ENCODE results near the gene SLC12A5. TPM values are rescaled to one million over a fixed set of nuclear protein-coding genes. Genes with fewer than 3 reads are reported as not detected.

The SLC12A5 gene
- total RNA-seq, 1 donor from 2014 or later: 0.77 TPM

- peaks cover under 1% of the 10 kb centered on the region for H3K27me3 ChIP-seq
- no peaks in the 10 kb centered on the region for H3K9me3 ChIP-seq (ENCODE audit: low read depth)
- no peak overlapping the region for H3K27ac Mint-ChIP-seq
- H3K9ac ChIP-seq: no peak overlapping the region
- H4K20me1 ChIP-seq (ENCODE audit: low read depth): peaks cover 76% of the 10 kb centered on the region
- peaks cover 5% of the 10 kb centered on the region for H3K27me3 Mint-ChIP-seq (ENCODE audit: insufficient read depth, low read depth)
- H2AFZ ChIP-seq (replicated peaks): no peak overlapping the region
- H3K36me3 ChIP-seq: peaks cover 13% of the 10 kb centered on the region
- H3K4me1 Mint-ChIP-seq: no peaks in the 10 kb centered on the region
- no peaks in the 10 kb centered on the region for H3K79me2 ChIP-seq (ENCODE audit: low read depth)
- H3K4me2 ChIP-seq: no peak overlapping the region
- H3K4me1 ChIP-seq: no peaks in the 10 kb centered on the region
- no peak for DNase-seq (ENCODE audit: low spot score)
- TF ChIP-seq EZH2 (IDR thresholded peaks at IDR 0.05) (no peak), EZH2phosphoT487 (IDR thresholded peaks at IDR 0.05) (no peak), CTCF (IDR thresholded peaks at IDR 0.05) (no peak)
- H3K4me3 Mint-ChIP-seq: no peak overlapping the region
- no peaks in the 10 kb centered on the region for H3K9me3 Mint-ChIP-seq
- no peak overlapping the region for H3K4me3 ChIP-seq
- no peak overlapping the region for H3K27ac ChIP-seq
- H3K36me3 Mint-ChIP-seq: peaks cover 48% of the 10 kb centered on the region
- no peaks in the 10 kb centered on the region for H3F3A ChIP-seq (ENCODE audit: low read depth)
Measured at GRCh38 chr20:46065691-46066090, 36.7 kb downstream of the SLC12A5 start.

DNA sequence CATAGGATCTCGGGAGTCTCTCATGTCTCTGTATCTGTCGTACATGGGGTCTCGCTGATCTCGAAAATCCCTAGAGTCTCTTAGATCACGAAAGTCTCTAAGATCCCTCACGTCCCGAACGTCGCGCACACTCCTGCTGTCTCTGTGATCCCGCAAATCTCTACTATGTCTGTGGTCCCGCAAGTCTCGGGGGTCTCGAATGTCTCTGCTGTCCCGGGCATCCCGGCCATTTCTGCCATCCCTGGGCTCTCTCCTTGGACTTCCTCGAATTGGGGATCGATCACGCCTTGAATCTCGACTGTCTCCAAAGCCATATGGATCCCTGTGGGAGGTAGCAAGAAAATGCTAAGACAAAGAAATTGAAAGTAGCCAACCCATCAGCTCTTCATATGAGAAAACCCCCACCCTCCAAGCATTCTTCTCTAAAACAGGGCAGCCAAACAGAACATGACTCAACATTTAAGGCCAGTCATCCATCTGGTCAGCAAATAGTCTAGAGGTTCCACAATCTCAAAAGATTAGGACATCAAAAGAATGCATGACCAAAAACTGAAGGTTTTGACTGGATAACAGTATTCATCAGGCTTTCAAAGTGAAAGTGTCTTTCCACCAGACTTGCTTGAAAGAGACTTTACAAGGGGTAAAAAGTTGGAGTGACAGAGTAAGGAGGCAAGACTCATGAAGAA is 41.3 kb downstream of the SLC12A5 start:
- Mint-ChIP-seq H3K4me3 (no peak overlapping the region), H3K27ac (no peak overlapping the region), H3K36me3 (peaks cover 29% of the 10 kb centered on the region), H3K4me1 (peaks cover 14% of the 10 kb centered on the region), H3K9me3 (no peaks in the 10 kb centered on the region), H3K27me3 (ENCODE audit: insufficient read depth, low read depth) (no peaks in the 10 kb centered on the region)
- no peak overlapping the region for H3K4me2 ChIP-seq
- H3K9me3 ChIP-seq (ENCODE audit: low read depth): no peaks in the 10 kb centered on the region
- peaks cover 81% of the 10 kb centered on the region for H4K20me1 ChIP-seq (ENCODE audit: low read depth)
- TF ChIP-seq EZH2 (IDR thresholded peaks at IDR 0.05) (no peak), CTCF (IDR thresholded peaks at IDR 0.05) (no peak), EZH2phosphoT487 (IDR thresholded peaks at IDR 0.05) (no peak)
- no peaks in the 10 kb centered on the region for H3K27me3 ChIP-seq
- peaks cover 7% of the 10 kb centered on the region for H3F3A ChIP-seq (ENCODE audit: low read depth)
- H3K36me3 ChIP-seq: peaks cover 13% of the 10 kb centered on the region
- H3K4me1 ChIP-seq: peaks cover 18% of the 10 kb centered on the region
- H3K27ac ChIP-seq: no peak overlapping the region
- no peak overlapping the region for H2AFZ ChIP-seq (replicated peaks)
- H3K79me2 ChIP-seq (ENCODE audit: low read depth): peaks cover 36% of the 10 kb centered on the region
- no peak overlapping the region for H3K4me3 ChIP-seq
- no peak for DNase-seq (ENCODE audit: low spot score)
- no peak overlapping the region for H3K9ac ChIP-seq

GRCh38 chr20:46071573-46071972 is 42.6 kb downstream of the SLC12A5 start:
- peaks cover 14% of the 10 kb centered on the region for H3K4me1 Mint-ChIP-seq
- no peaks in the 10 kb centered on the region for H3K27me3 Mint-ChIP-seq (ENCODE audit: insufficient read depth, low read depth)
- Histone ChIP-seq H3K27me3 (no peaks in the 10 kb centered on the region), H3K36me3 (peaks cover 13% of the 10 kb centered on the region), H3K27ac (no peak overlapping the region), H3K4me3 (no peak overlapping the region), H3K9ac (no peak overlapping the region), H3K4me1 (peaks cover 18% of the 10 kb centered on the region), H3F3A (ENCODE audit: low read depth) (peaks cover 7% of the 10 kb centered on the region), H4K20me1 (ENCODE audit: low read depth) (peaks cover 92% of the 10 kb centered on the region), H3K79me2 (ENCODE audit: low read depth) (peaks cover 47% of the 10 kb centered on the region), H3K4me2 (no peak overlapping the region), H3K9me3 (ENCODE audit: low read depth) (no peaks in the 10 kb centered on the region), H2AFZ (replicated peaks) (no peak overlapping the region)
- TF ChIP-seq EZH2 (IDR thresholded peaks at IDR 0.05) (no peak), CTCF (IDR thresholded peaks at IDR 0.05) (no peak), EZH2phosphoT487 (IDR thresholded peaks at IDR 0.05) (no peak)
- H3K27ac Mint-ChIP-seq: no peak overlapping the region
- H3K4me3 Mint-ChIP-seq: no peak overlapping the region
- DNase-seq (ENCODE audit: low spot score): no peak
- H3K36me3 Mint-ChIP-seq: peaks cover 29% of the 10 kb centered on the region
- no peaks in the 10 kb centered on the region for H3K9me3 Mint-ChIP-seq

Data from neural progenitor cell (in vitro differentiated cells).